Brain microvascular endothelial cell (primary cell): Measurements from ENCODE around the gene GARS1.
A peak's percentile ranks its signal among the peaks of the same experiment; 100 is the strongest.

ENCODE experiments used
- DNase-seq: peaks from one replicate; pipeline ENCODE4 v3.0.0-alpha.2; 2020
- H3K27ac ChIP-seq: fragments of 250-450 bp; sonication (Bioruptor Pico); 2 replicates; pipeline ENCODE4 v1.5.1; 2020; ENCODE audit warnings: mild to moderate bottlenecking, moderate library complexity
- H3K27me3 ChIP-seq: fragments of 250-450 bp; sonication (Bioruptor Pico); replicated peaks from 2 replicates; pipeline ENCODE4 v1.5.1; 2020; ENCODE audit warnings: mild to moderate bottlenecking
- H3K36me3 ChIP-seq: fragments of 250-450 bp; sonication (Bioruptor Pico); replicated peaks from 2 replicates; pipeline ENCODE4 v1.5.1; 2020; ENCODE audit warnings: mild to moderate bottlenecking
- H3K4me3 ChIP-seq: 2 replicates; pipeline ENCODE4 v1.5.1; 2011; ENCODE audit warnings: low read depth, mild to moderate bottlenecking, control low read depth, low read length, moderate library complexity
- CTCF ChIP-seq: IDR thresholded peaks from 2 replicates; pipeline ENCODE4 v1.5.1; 2011; ENCODE audit warnings: low read depth, mild to moderate bottlenecking, moderate library complexity, low read length, control low read depth, inconsistent platforms; ENCODE audit errors: missing control alignments
- in situ Hi-C: cut with HindIII; loops from 2 replicates; pipeline ENCODE4 v1.10.0; 2017; ENCODE audit warnings: low sequenced_read_pairs, low pct_ligation_motif_present

The GARS1 gene

GRCh38 chr7:30552330-30552729 lies 42.3 kb upstream of the GARS1 start:
- Histone ChIP-seq H3K4me3 (no peak overlapping the region), H3K27me3 (no peaks in the 10 kb centered on the region), H3K27ac (no peak overlapping the region), H3K36me3 (no peaks in the 10 kb centered on the region)
- DNase-seq: no peak
- no peak for TF ChIP-seq CTCF
- in situ Hi-C loops: no loop called here

- in situ Hi-C loops: no loop called here
- H3K36me3 ChIP-seq: no peaks in the 10 kb centered on the region
- H3K27me3 ChIP-seq: no peaks in the 10 kb centered on the region
- no peak overlapping the region for H3K4me3 ChIP-seq
- H3K27ac ChIP-seq: no peak overlapping the region
- no peak for DNase-seq
- no peak for TF ChIP-seq CTCF
These were observed 41.5 kb upstream of the GARS1 start for GRCh38 chr7:30553141-30553540.

- H3K27me3 ChIP-seq: no peaks in the 10 kb centered on the region
- no peak overlapping the region for H3K4me3 ChIP-seq
- H3K27ac ChIP-seq: no peak overlapping the region
- no peak for DNase-seq
- TF ChIP-seq CTCF: no peak
- H3K36me3 ChIP-seq: no peaks in the 10 kb centered on the region
- in situ Hi-C loops: no loop called here
These were observed 41.1 kb upstream of the GARS1 start for GRCh38 chr7:30553546-30553945.

GRCh38 chr7:30555525-30555924 lies 39.2 kb upstream of the GARS1 start:
- Histone ChIP-seq H3K36me3 (no peaks in the 10 kb centered on the region), H3K4me3 (no peak overlapping the region), H3K27me3 (no peaks in the 10 kb centered on the region), H3K27ac (no peak overlapping the region)
- no peak for DNase-seq
- TF ChIP-seq CTCF: no peak
- in situ Hi-C loops: no loop called here

- Histone ChIP-seq H3K27ac (no peak overlapping the region), H3K36me3 (no peaks in the 10 kb centered on the region), H3K27me3 (no peaks in the 10 kb centered on the region), H3K4me3 (no peak overlapping the region)
- no peak for TF ChIP-seq CTCF
- in situ Hi-C loops: no loop called here
- peak; percentile 27 for DNase-seq
These were observed 37.8 kb upstream of the GARS1 start for GRCh38 chr7:30556840-30557239.

GRCh38 chr7:30557245-30557644 lies 37.4 kb upstream of the GARS1 start:
- in situ Hi-C loops: no loop called here
- Histone ChIP-seq H3K27me3 (no peaks in the 10 kb centered on the region), H3K27ac (no peak overlapping the region), H3K4me3 (no peak overlapping the region), H3K36me3 (no peaks in the 10 kb centered on the region)
- DNase-seq: no peak
- TF ChIP-seq CTCF: no peak
